ENCODE data around the gene CD22. TPM values are rescaled to one million over a fixed set of nuclear protein-coding genes. Genes with fewer than 3 reads are reported as not detected.
"Not testable (repeated sequence)": the region's sequence is repeated elsewhere in the genome, so short reads cannot be mapped to it uniquely, and the experiment has no call there.

CD22 gene
- total RNA-seq, 1 experiment from 2014 or later: 0.21 TPM

DNA sequence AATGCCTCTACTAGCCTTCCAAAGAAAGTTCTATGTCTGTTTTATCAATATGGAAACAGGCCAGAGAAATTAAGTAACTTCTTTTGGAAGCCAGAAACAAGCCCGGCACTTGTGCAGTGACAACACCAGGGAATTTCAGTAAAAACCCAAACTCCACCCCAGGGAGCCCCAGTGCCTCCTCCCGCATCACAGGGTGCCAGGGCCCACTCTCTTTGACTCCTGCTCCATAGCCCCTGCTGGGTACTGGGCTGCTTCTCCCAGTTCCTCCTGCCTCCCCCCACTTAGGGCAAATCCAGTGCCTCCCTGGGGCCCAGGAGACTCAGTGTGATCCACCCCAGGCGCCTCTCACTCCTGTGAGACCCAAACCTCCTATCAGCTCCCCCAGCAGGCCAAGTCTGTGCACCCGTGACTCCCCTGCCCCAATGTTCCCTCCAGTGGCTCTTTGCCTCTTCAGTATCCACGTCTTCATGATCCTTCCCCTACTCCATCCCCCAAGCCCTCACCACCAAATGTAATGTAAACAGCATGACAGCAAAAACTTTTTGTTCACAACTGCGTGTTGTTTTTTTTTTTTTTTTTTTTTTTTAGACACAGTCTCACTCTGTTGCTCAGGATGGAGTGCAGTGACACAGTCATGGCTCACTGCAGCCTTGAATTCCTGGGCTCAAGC lies 26.9 kb downstream of the CD22 start:
- H3K36me3 ChIP-seq: no peaks in the 10 kb centered on the region
- H3K9me3 ChIP-seq (replicated peaks): no peaks in the 10 kb centered on the region
- H3K27ac ChIP-seq: no peak overlapping the region
- peaks cover 19% of the 10 kb centered on the region; the same call in 1 of the 2 replicates for H3K27me3 ChIP-seq (replicated peaks)
- no peak for DNase-seq (ENCODE audit: low read depth in 1 of 2, low spot score in 2 of 2)
- no peak overlapping the region for H3K4me3 ChIP-seq
- H3K4me1 ChIP-seq (replicated peaks): no peaks in the 10 kb centered on the region

DNA sequence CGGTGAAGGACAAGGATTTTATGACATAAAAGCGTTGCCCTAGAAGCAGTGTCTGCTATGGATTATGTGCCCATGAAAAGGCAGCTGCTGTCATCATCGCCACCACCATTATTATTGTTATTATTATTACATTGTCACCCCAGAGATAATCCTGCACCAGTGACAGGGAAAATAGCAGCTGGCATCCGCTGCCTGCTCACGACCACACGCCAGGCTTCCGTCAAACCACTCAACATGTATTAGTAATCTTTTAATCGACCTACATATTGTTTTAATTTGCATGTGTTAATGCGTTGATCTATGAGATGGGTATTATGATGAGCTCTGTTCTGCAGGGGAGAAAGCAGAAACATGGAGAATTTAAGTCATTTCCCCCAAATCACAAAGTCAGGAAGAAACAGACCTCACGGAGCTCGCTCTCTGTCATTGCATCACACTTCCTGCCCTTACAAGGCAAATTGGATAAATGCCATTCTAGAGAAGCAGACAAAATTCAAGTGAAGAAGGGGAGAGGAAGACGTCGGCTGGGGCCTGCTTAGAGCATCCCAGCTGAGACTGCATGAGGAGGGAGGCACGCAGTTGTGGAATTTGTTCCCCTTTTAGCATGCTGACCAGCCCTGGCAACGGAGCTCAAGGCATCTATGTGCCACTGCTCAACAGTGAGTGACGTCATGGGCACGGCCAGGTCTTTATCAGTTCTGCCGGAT lies 29.0 kb downstream of the CD22 start, which contains the start of gene FFAR3:
Gene FFAR3, plus strand, starts transcription at position 594 of the 707 bp plus-strand sequence. CDS start 431 bp downstream, outside the sequence.
- Histone ChIP-seq H3K9me3 (replicated peaks) (no peaks in the 10 kb centered on the region), H3K4me1 (replicated peaks) (no peaks in the 10 kb centered on the region)
- DNase-seq (ENCODE audit: low read depth in 1 of 2, low spot score in 2 of 2): no peak

DNA sequence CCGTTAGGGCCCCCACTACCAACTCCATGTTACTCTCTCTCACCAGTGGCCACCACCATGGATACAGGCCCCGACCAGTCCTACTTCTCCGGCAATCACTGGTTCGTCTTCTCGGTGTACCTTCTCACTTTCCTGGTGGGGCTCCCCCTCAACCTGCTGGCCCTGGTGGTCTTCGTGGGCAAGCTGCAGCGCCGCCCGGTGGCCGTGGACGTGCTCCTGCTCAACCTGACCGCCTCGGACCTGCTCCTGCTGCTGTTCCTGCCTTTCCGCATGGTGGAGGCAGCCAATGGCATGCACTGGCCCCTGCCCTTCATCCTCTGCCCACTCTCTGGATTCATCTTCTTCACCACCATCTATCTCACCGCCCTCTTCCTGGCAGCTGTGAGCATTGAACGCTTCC lies 29.8 kb downstream of the CD22 start:
- not testable (repeated sequence) for H3K9me3 ChIP-seq (replicated peaks); H3K27ac ChIP-seq; H3K4me1 ChIP-seq (replicated peaks); DNase-seq (ENCODE audit: low read depth in 1 of 2, low spot score in 2 of 2); H3K36me3 ChIP-seq; H3K4me3 ChIP-seq
- H3K27me3 ChIP-seq (replicated peaks): peaks cover 22% of the 10 kb centered on the region

More for the DNA sequence above, 29.0 kb downstream of the CD22 start, which contains the start of gene FFAR3:
- Histone ChIP-seq H3K27me3 (replicated peaks) (peaks cover 27% of the 10 kb centered on the region), H3K36me3 (no peaks in the 10 kb centered on the region), H3K4me3 (no peak within 1 kb of the TSS), H3K27ac (no peak within 1 kb of the TSS)

DNA sequence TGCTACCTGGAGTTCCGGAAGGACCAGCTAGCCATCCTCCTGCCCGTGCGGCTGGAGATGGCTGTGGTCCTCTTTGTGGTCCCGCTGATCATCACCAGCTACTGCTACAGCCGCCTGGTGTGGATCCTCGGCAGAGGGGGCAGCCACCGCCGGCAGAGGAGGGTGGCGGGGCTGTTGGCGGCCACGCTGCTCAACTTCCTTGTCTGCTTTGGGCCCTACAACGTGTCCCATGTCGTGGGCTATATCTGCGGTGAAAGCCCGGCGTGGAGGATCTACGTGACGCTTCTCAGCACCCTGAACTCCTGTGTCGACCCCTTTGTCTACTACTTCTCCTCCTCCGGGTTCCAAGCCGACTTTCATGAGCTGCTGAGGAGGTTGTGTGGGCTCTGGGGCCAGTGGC lies 30.4 kb downstream of the CD22 start:
- H3K27me3 ChIP-seq (replicated peaks): peaks cover 21% of the 10 kb centered on the region
- not testable (repeated sequence) for H3K9me3 ChIP-seq (replicated peaks); DNase-seq (ENCODE audit: low read depth in 1 of 2, low spot score in 2 of 2); H3K36me3 ChIP-seq; H3K4me1 ChIP-seq (replicated peaks); H3K4me3 ChIP-seq; H3K27ac ChIP-seq

DNA sequence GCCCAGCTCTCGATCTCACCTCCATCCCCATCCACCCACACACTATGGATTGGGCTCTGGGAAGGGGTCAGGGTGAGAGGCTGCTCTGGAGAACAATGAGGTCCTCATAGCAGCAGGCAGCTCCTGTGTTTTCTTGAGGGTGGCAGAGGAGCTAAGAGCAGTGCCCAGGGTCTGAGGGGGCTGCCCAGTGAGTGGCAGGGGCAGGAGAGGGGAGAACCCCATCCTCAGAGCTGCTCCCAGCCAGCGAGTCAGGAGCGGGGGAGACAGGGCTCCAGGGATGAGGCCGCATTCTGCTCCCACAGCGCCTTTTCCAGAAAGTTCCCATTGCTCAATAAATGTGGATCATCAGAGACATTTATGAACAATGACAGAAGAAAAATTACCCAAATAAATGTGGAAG lies 31.1 kb downstream of the CD22 start:
- H3K27me3 ChIP-seq (replicated peaks): peaks cover 21% of the 10 kb centered on the region
- H3K4me1 ChIP-seq (replicated peaks); H3K4me3 ChIP-seq; H3K36me3 ChIP-seq; DNase-seq (ENCODE audit: low read depth in 1 of 2, low spot score in 2 of 2); H3K9me3 ChIP-seq (replicated peaks); H3K27ac ChIP-seq: not testable (repeated sequence)

DNA sequence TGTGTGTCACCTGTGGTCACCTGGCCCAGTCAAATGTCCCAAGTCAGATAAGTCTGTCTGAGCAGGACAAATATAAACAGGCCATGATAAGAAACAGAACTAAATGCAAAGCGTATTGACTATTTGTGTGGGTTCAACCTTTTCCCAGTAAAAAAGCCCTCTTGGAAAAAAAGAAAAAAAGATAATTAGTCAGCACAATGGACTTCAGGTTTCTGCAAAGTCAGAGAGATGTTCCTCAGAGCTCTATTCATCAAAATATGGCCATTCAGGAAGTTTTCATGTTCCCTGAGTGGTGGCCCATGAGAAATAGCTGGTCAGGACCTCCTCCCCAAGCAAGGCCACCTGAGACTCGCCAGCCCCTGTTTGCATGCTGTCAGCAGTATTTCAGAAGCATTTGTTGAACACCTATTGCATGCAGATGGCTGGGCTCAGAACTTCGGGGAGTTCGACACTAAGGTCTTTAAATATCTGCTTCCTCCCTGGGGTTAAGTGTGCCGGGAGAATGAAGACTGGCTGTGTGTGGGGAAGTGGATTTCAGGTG lies 32.0 kb downstream of the CD22 start:
- H3K27ac ChIP-seq: no peak overlapping the region
- H3K36me3 ChIP-seq: no peaks in the 10 kb centered on the region
- H3K27me3 ChIP-seq (replicated peaks): peaks cover 21% of the 10 kb centered on the region
- H3K9me3 ChIP-seq (replicated peaks): no peaks in the 10 kb centered on the region
- DNase-seq (ENCODE audit: low read depth in 1 of 2, low spot score in 2 of 2): no peak
- H3K4me1 ChIP-seq (replicated peaks): no peaks in the 10 kb centered on the region
- no peak overlapping the region for H3K4me3 ChIP-seq

DNA sequence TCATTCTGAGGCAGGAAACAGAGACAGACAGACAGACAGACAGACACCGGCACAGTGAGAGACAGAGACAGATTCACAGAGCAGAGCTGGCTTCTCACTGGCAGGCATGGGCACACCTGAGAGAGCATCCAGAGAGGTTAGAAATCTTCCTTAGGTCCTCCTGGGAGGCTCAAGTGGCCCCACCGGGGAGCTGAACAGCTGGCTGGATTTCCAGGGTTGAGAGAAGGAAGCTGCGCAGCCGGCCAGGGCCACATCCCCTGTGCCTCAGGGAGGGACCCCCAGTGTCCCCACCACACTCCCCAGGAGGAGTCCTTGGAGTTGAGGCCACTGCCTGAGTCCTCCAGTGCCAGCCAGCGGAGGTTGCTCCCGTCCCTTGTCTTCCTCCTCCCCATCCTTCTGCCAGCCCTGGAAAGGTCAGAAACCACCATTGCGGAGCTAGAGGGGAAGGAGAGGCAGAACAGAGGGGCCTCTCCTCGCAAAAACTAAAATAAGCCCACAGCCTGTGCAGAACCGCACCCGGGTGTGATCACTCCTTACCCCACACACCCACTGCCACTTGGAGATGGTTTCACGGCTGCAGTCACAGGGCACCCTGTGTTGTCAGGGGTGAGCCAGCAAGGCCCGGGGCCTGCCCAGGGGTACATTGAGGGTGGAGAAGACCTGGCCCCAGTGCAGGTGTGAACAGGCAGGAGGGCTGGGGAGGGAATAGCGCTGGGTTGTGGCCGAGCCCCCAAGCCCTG lies 33.4 kb downstream of the CD22 start:
- Histone ChIP-seq H3K27me3 (replicated peaks) (peaks cover 18% of the 10 kb centered on the region), H3K27ac (no peak overlapping the region), H3K9me3 (replicated peaks) (no peaks in the 10 kb centered on the region), H3K4me1 (replicated peaks) (no peaks in the 10 kb centered on the region), H3K36me3 (no peaks in the 10 kb centered on the region), H3K4me3 (no peak overlapping the region)
- DNase-seq (ENCODE audit: low read depth in 1 of 2, low spot score in 2 of 2): no peak

DNA sequence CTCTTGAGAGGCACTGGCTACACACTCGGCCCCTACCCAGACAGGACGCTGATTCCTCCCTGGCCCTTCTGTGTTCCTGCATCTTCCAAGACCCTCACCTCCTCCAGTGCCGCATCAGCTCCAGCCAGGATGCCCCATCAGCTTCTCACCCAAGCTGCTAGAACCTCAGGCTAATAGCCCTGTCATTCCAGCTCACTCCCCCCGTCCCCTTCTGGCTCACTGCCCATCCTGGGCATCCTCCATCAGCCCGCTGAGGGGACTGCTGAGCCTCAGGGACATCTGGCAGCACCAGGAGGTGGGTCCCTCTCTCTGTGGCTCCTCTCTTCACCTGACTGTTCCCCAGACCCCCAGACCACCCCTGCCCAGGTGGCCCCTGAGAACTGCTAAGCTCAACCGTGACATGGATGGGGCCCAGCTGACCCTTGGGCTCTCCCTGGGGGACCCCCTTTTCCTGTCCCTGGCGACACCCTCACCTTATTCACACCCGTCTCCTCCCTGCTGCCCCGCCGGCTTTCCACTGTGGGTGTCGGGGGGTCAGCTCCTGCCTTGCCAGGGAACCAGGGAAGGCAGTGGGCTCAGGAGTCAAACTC lies 34.1 kb downstream of the CD22 start:
- Histone ChIP-seq H3K36me3 (no peaks in the 10 kb centered on the region), H3K4me1 (replicated peaks) (no peaks in the 10 kb centered on the region), H3K4me3 (no peak overlapping the region), H3K9me3 (replicated peaks) (no peaks in the 10 kb centered on the region), H3K27me3 (replicated peaks) (peaks cover 11% of the 10 kb centered on the region), H3K27ac (no peak overlapping the region)
- DNase-seq (ENCODE audit: low read depth in 1 of 2, low spot score in 2 of 2): no peak

DNA sequence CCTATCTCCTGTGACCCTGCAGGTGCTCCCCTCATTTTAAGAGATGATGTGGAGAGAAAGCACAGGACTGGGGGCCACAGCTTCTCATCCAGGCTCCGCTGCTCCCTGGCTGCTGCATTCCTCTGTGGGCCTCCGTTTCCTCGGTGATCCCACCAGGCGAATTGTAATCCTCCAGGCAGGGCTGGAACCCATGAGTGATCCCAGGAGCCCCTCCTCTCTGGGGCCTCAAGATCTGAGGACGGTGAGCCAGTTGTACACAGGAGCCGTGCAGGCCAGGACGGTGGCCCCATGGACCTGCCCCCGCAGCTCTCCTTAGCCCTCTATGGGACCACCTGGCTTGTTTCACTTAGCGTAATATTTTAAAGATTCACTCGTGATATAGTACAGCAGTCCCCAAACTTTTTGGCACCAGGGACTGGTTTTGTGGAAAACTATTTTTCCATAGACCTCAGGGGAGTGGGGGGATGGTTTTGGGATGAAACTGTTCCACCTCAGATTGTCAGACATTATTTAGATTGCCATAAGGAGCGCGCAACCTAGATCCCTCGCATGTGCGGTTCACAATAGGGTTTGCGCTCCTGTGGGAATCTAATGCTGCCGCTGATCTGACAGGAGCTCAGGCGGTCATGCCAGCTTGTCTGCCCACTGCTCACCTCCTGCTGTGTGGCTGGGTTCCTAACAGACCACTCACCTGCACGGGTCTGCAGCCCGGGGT lies 34.9 kb downstream of the CD22 start:
- no peak for DNase-seq (ENCODE audit: low read depth in 1 of 2, low spot score in 2 of 2)
- Histone ChIP-seq H3K4me3 (no peak overlapping the region), H3K4me1 (replicated peaks) (no peaks in the 10 kb centered on the region), H3K27me3 (replicated peaks) (peaks cover 10% of the 10 kb centered on the region), H3K9me3 (replicated peaks) (no peaks in the 10 kb centered on the region), H3K36me3 (no peaks in the 10 kb centered on the region), H3K27ac (no peak overlapping the region)

DNA sequence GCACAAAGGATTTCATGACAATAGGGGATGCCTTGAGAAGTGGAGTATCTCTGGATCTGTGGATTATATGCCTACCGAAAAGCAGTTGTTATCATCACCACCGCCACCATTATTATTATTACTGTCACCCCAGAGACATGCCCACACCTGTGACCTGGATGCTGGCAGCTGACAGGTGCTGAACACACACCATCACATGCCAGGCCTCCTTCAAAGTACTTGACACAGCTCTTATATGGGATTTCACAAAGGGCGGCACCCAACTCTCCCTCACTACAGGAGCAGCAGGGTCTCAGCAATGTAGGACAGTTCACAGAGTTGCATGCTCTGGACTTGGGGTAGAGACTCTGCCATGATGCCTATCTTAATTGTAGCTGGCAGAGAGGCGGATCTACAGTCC lies 36.3 kb downstream of the CD22 start:
- peaks cover 10% of the 10 kb centered on the region for H3K27me3 ChIP-seq (replicated peaks)
- H3K27ac ChIP-seq: no peak overlapping the region
- no peaks in the 10 kb centered on the region for H3K4me1 ChIP-seq (replicated peaks)
- H3K4me3 ChIP-seq: no peak overlapping the region
- H3K36me3 ChIP-seq: no peaks in the 10 kb centered on the region
- no peaks in the 10 kb centered on the region for H3K9me3 ChIP-seq (replicated peaks)
- DNase-seq (ENCODE audit: low read depth in 1 of 2, low spot score in 2 of 2): no peak

DNA sequence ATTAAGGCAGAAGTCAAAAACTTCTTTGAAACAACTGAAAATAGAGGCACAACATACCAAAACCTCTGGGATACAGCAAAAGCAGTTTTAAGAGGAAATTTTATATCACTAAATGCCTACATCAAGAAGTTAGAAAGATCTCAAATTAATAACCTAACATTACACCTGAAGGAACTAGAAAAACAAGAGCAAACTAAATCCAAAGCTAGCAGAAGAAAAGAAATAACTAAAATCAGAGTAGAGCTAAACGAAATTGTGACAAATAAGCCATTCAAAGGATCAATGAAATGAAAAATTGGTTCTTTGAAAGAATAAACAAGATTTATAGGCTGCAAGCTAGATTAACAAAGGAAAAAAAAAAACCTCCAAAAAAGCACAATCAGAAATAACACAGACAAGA lies 39.4 kb downstream of the CD22 start:
- DNase-seq (ENCODE audit: low read depth in 1 of 2, low spot score in 2 of 2): no peak
- no peaks in the 10 kb centered on the region for H3K36me3 ChIP-seq
- no peak overlapping the region for H3K27ac ChIP-seq
- no peaks in the 10 kb centered on the region; the same call in 1 of the 2 replicates for H3K27me3 ChIP-seq (replicated peaks)
- no peaks in the 10 kb centered on the region for H3K4me1 ChIP-seq (replicated peaks)
- no peak overlapping the region for H3K4me3 ChIP-seq
- H3K9me3 ChIP-seq (replicated peaks): no peaks in the 10 kb centered on the region

DNA sequence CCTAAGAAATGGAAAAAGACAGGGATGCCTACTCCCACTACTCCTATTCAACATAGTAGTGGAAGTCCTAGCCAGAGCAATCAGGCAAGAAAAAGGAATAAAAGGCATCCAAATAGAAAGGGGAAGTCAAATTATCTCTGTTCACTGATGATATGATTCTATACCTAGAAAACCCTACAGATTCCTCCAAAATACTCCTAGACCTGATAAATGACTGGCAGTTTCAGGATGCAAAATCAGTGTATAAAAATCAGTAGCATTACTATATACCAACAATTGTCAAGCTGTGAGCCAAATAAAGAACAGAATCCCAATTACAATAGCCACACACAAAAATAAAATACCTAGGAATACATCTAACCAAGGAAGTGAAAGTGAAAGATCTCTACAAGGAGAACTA lies 40.5 kb downstream of the CD22 start:
- DNase-seq (ENCODE audit: low read depth in 1 of 2, low spot score in 2 of 2): no peak

DNA sequence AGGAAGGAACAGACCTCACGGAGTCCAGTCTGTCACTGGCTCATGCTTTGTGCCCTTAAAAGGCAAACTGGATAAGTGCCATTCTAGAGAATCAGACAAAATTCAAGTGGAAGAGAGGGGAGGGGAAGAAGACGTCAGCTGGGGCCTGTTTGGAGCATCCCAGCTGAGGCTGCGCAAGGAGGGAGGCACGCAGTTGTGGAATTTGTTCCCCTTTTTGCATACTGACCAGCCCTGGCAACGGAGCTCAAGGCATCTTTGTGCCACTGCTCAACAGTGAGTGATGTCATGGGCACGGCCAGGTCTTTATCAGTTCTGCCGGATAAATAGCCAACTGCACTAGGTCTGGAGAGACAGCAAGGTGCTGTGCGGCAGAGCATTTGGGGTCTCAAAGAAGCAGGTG lies 41.7 kb downstream of the CD22 start, which contains the start of gene GPR42:
Gene GPR42, plus strand, starts transcription at position 347 of the 400 bp plus-strand sequence. CDS start 292 bp downstream, outside the sequence.
- Histone ChIP-seq H3K27ac (no peak within 1 kb of the TSS), H3K36me3 (no peaks in the 10 kb centered on the region), H3K4me1 (replicated peaks) (no peaks in the 10 kb centered on the region), H3K9me3 (replicated peaks) (no peaks in the 10 kb centered on the region), H3K27me3 (replicated peaks) (no peaks in the 10 kb centered on the region; the same call in 1 of the 2 replicates), H3K4me3 (no peak within 1 kb of the TSS)
- no peak for DNase-seq (ENCODE audit: low read depth in 1 of 2, low spot score in 2 of 2)

More for the DNA sequence above, 40.5 kb downstream of the CD22 start:
- Histone ChIP-seq H3K27ac (no peak overlapping the region), H3K4me3 (no peak overlapping the region), H3K9me3 (replicated peaks) (no peaks in the 10 kb centered on the region), H3K27me3 (replicated peaks) (no peaks in the 10 kb centered on the region; the same call in 1 of the 2 replicates), H3K4me1 (replicated peaks) (no peaks in the 10 kb centered on the region), H3K36me3 (no peaks in the 10 kb centered on the region)

All from SJSA1 (cell line).